Progenitor cell of endocrine pancreas (in vitro differentiated cells): ENCODE results near the gene ASCC3. TPM values are rescaled to one million over a fixed set of nuclear protein-coding genes. Genes with fewer than 3 reads are reported as not detected.
A peak's percentile ranks its signal among the peaks of the same experiment; 100 is the strongest.

Experiments
- DNase-seq: peaks from one replicate; pipeline ENCODE4 v3.0.0; 2021; ENCODE audit warnings: low spot score; ENCODE audit not compliant: unreplicated experiment
- H3K27ac Mint-ChIP-seq: 2 replicates; pipeline ENCODE4 v1.8.0; 2021; ENCODE audit warnings: mild to moderate bottlenecking, moderate library complexity, mixed read lengths
- H3K27me3 Mint-ChIP-seq: 2 replicates; pipeline ENCODE4 v1.8.0; 2021; ENCODE audit warnings: mixed read lengths
- H3K36me3 Mint-ChIP-seq: 2 replicates; pipeline ENCODE4 v1.8.0; 2022; ENCODE audit warnings: mixed read lengths; ENCODE audit not compliant: insufficient read depth
- H3K4me1 Mint-ChIP-seq: 2 replicates; pipeline ENCODE4 v1.8.0; 2021; ENCODE audit warnings: low read depth, mixed read lengths
- H3K4me3 Mint-ChIP-seq: 2 replicates; pipeline ENCODE4 v1.8.0; 2021; ENCODE audit warnings: low read depth, mild to moderate bottlenecking, moderate library complexity, mixed read lengths
- H3K9me3 Mint-ChIP-seq: 2 replicates; pipeline ENCODE4 v1.8.0; 2021; ENCODE audit warnings: low read depth, mixed read lengths
- total RNA-seq: library from RNA; stranded (reverse); gene quantifications from 2 replicates; pipeline ENCODE4 v1.2.1, GENCODE V29; 2021
- TF ChIP-seq, protein P1 (sequence below): fragments of 200-600 bp; sonication (generic); IDR thresholded peaks from one replicate; pipeline ENCODE4 v1.5.0; 2021; ENCODE audit warnings: antibody characterized with exemption, mild to moderate bottlenecking; ENCODE audit not compliant: unreplicated experiment

The ASCC3 gene
- total RNA-seq, 1 donor from 2014 or later, result 36.6 TPM

DNA sequence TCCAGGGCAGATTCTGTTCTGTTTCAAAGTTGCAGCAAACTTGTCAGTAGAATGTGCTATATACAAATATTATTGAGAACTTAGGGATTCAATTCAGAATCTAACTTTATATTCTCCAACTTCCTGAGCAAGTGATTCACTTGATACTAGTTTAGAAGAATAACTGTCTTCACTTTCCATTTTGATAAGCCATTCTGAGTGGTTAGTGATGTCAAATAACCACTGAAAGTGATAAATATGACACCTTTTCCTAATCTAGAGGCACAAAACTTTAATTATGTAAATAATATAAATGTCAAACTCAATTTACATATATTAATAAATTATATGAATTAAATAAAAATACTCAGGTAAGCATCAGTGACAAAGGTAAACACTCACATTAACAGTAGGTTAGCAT is 395.9 kb downstream of the ASCC3 start:
- peaks cover 5% of the 10 kb centered on the region for H3K4me1 Mint-ChIP-seq
- no peak overlapping the region for H3K27ac Mint-ChIP-seq
- H3K9me3 Mint-ChIP-seq, result peaks cover 4% of the 10 kb centered on the region
- TF ChIP-seq, protein P1, sequence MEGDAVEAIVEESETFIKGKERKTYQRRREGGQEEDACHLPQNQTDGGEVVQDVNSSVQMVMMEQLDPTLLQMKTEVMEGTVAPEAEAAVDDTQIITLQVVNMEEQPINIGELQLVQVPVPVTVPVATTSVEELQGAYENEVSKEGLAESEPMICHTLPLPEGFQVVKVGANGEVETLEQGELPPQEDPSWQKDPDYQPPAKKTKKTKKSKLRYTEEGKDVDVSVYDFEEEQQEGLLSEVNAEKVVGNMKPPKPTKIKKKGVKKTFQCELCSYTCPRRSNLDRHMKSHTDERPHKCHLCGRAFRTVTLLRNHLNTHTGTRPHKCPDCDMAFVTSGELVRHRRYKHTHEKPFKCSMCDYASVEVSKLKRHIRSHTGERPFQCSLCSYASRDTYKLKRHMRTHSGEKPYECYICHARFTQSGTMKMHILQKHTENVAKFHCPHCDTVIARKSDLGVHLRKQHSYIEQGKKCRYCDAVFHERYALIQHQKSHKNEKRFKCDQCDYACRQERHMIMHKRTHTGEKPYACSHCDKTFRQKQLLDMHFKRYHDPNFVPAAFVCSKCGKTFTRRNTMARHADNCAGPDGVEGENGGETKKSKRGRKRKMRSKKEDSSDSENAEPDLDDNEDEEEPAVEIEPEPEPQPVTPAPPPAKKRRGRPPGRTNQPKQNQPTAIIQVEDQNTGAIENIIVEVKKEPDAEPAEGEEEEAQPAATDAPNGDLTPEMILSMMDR, result no peak
- peaks cover 2% of the 10 kb centered on the region for H3K36me3 Mint-ChIP-seq
- no peak for DNase-seq
- H3K27me3 Mint-ChIP-seq, result no peaks in the 10 kb centered on the region
- H3K4me3 Mint-ChIP-seq, result no peak overlapping the region

DNA sequence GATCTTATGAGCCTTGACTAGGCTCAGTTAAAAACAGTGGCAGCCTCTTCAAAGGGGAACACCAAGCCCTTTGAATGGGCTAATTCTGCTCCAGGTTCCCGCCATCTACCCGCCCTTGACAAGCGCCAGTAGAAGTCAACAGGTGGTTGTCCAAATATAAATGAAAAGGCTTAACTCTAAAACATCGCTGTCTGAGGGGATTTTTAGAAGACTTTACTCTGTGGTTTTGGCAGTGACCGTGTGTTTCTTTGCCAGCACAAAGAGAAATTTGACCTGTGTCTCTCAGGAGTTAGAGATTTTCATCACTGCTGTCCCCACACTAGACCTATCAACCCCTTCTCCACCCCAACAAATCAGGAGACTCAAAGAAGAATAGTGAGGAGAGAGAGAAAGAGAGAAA is 396.7 kb downstream of the ASCC3 start:
- Mint-ChIP-seq H3K9me3 (peaks cover 2% of the 10 kb centered on the region), H3K27me3 (no peaks in the 10 kb centered on the region), H3K27ac (no peak overlapping the region), H3K36me3 (peaks cover under 1% of the 10 kb centered on the region), H3K4me3 (no peak overlapping the region), H3K4me1 (peaks cover 5% of the 10 kb centered on the region)
- TF ChIP-seq, protein P1, result no peak
- DNase-seq, result no peak

DNA sequence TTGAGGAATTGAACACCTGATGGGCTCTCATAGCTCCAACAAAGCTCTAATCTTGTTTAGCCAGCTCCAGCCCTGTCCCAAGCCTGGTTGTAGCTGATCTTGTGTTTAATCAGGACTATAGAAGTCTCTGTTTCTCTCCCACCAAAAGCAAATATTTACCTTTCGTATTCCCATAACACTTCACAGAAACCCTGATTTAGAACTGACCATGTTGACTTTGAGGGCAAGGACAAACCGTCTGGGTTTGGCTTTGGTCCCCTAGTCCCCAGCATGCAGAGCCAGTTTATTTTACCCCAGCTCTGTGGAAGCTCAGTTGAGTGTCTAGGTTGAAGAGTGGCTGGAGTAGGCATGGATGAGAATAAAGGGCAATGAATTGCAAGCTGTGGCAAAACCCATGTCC is 398.4 kb downstream of the ASCC3 start:
- TF ChIP-seq, protein P1, result no peak
- Mint-ChIP-seq H3K36me3 (no peaks in the 10 kb centered on the region), H3K9me3 (no peaks in the 10 kb centered on the region), H3K4me3 (no peak overlapping the region), H3K27me3 (no peaks in the 10 kb centered on the region), H3K4me1 (peaks cover 5% of the 10 kb centered on the region), H3K27ac (no peak overlapping the region)
- no peak for DNase-seq

DNA sequence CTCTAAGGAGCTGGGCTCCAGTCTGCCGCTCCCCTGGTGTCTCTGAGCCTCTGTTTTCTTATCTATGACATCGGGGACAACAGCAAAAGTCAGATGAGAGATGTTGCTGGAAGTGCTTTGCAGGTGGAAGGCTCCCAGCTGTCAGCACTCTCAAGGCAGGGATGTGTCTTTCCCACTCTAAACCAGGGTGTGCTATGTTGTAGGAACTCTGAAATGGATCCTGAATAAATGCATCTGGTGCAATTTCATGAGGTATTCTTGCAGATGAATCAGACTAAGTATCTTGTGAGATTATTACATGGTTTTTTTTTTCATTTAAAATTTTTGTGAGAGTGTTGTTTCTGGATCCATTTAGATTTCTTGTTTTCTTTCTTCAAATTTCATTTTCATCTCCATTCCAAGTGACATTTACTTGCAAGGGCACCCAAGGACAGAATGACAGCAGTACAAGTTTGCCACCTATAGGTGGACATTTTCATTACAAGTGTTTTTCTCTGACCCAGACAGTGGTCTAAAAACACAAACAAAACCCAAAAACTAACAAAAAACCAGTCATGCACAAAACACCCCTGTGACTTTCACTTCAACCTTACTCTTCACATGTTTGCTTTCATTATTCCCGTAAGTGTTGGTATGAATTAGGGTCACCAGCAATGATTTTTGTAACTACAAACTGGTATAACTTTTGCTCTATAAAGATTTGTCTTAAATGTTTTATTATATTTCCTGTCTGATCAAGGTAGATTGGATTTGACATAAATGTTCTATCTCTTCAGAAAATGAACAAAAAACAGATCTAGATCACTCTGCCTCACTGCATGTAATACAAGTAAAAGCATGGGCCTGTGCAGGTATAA is 401.7 kb downstream of the ASCC3 start:
- Mint-ChIP-seq H3K4me1 (peaks cover 3% of the 10 kb centered on the region), H3K27me3 (peaks cover 4% of the 10 kb centered on the region), H3K9me3 (peaks cover 3% of the 10 kb centered on the region), H3K36me3 (no peaks in the 10 kb centered on the region), H3K27ac (no peak overlapping the region), H3K4me3 (no peak overlapping the region)
- DNase-seq, result no peak
- TF ChIP-seq, protein P1, result peak; percentile 79

DNA sequence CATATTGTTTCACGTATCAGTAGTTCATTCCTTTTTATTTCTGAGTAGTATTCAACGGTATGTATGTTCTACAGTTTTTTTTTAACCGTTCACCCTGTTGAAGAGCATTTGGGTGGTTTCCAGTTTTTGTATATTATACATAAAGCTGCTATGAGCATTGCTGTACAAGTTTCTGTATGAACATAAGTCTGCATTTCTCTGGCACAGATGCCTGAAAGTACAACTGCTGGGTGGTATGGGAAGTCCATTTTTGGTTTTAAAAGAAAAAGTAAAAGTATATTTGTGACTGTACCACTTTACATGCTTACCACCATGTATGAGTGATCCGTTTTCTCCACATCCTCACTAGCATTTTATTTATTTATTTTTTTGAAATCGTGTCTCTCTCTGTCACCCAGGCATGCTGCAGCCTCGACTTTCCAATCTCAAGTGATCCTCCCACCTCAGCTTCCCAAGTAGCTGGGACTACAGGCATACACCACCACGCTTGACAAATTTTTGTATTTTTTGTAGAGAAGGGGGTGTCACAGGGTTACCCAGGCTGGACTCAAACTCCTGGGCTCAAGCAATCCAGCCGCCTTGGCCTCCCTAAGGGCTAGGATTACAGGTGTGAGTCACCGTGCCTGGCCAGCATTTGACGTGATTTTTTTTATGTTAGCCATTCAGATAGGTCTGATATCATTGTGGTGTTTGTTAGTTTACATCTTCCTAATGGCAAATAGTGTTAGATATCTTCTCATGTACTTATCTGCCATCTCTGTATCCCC is 405.4 kb downstream of the ASCC3 start:
- Mint-ChIP-seq H3K4me3 (no peak overlapping the region), H3K27ac (no peak overlapping the region), H3K9me3 (peaks cover 3% of the 10 kb centered on the region), H3K36me3 (no peaks in the 10 kb centered on the region), H3K27me3 (peaks cover 33% of the 10 kb centered on the region), H3K4me1 (peaks cover 5% of the 10 kb centered on the region)
- DNase-seq, result no peak
- TF ChIP-seq, protein P1, result no peak
